Activated CD4-positive, alpha-beta T cell treated with anti-CD3 and anti-CD28 coated beads, Interleukin-2, amount 50 U/mL, for 48 hours (primary cell): ENCODE data around the gene HK2.
"Not testable (repeated sequence)": the region's sequence is repeated elsewhere in the genome, so short reads cannot be mapped to it uniquely, and the experiment has no call there.

Experiments used
- DNase-seq, 2 experiments: peaks; one replicate each; pipeline ENCODE4 v3.0.0-alpha.2; 2020

The HK2 gene

GRCh38 chr2:74880054-74880728 lies 46.3 kb downstream of the HK2 start:
- DNase-seq, result no peak

- no peak for DNase-seq
Observed at GRCh38 chr2:74881176-74881575, 47.2 kb downstream of the HK2 start.

DNA sequence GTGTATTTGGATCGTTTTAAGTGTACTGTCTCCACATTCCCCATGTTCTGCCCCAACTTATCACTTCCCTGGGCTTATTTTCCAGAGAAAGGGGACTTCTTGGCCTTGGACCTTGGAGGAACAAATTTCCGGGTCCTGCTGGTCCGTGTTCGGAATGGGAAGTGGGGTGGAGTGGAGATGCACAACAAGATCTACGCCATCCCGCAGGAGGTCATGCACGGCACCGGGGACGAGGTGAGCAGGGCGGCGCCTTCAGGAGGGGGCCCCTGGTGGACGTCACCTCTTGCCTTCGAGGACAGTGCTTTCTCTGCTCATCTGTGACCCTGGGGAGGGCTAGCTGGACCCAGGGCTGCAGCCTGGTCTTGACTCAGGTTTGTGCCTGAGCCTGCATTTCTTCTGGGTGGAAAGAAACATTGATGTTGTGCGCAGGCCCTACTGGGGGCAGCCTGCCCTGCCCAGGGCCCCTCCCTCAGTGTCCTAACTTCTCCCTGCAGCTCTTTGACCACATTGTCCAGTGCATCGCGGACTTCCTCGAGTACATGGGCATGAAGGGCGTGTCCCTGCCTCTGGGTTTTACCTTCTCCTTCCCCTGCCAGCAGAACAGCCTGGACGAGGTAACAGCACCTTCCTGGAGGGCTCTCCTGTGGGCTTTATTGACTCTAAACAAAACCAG lies 47.8 kb downstream of the HK2 start:
- no peak for DNase-seq

GRCh38 chr2:74882299-74882687 lies 48.4 kb downstream of the HK2 start:
- no peak for DNase-seq

GRCh38 chr2:74883011-74883410 lies 49.1 kb downstream of the HK2 start:
- no peak for DNase-seq

DNA sequence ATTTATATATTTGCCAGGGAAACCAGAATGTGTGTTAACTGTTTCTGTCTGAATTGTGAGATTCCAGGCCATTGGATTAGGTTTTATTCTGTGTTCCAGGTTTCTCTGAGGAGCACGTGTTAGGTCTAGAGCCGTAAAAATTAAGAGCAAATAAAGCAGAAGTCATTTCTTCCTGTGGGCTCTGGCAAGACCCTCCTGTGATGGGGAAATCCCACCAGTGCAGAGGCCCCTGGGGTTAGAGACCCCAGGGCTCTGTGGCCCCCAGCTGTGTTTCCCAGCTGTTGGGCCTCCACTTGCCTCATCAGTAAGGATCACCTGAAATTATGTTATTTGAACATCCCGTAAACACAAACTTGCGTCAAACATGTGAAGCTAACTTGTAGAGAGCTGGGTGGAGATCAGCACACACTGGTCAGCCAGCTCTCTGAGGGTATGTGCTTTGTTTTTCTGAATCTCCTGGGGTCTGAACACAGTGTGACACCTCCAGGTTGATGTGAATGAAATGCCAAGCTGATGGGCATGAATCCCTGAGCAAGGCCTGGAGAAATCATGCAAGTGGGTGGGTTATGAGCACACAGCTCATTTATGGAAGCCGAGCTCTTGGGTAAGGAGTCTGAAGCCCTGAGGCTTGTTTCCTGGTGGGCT lies 50.3 kb downstream of the HK2 start:
- DNase-seq, result no peak

DNA sequence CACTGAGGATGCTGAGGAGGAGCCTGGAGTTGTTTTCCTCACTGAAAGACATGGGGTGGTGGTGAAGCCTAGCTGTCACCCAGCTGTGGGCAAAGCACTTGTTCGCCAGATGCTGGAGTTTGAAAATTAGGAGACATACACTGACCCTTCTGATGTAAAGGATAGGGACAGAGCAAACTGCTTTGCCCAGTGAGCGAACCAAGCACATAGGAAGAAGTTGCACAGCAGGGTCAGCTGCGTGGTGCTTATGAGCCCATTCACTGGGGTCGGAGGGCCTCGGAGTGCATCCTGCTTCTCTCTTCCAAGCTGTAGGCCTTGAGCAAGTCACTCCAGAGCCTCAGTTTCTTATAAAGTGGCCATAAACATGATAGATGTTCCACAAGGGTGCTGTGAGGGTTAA lies 50.9 kb downstream of the HK2 start:
- no peak for DNase-seq

GRCh38 chr2:74886251-74886650 lies 52.3 kb downstream of the HK2 start:
- DNase-seq, result no peak

GRCh38 chr2:74886811-74887210 lies 52.9 kb downstream of the HK2 start:
- no peak for DNase-seq

- DNase-seq, result no peak
Observed at GRCh38 chr2:74887445-74887951, 53.6 kb downstream of the HK2 start.

DNA sequence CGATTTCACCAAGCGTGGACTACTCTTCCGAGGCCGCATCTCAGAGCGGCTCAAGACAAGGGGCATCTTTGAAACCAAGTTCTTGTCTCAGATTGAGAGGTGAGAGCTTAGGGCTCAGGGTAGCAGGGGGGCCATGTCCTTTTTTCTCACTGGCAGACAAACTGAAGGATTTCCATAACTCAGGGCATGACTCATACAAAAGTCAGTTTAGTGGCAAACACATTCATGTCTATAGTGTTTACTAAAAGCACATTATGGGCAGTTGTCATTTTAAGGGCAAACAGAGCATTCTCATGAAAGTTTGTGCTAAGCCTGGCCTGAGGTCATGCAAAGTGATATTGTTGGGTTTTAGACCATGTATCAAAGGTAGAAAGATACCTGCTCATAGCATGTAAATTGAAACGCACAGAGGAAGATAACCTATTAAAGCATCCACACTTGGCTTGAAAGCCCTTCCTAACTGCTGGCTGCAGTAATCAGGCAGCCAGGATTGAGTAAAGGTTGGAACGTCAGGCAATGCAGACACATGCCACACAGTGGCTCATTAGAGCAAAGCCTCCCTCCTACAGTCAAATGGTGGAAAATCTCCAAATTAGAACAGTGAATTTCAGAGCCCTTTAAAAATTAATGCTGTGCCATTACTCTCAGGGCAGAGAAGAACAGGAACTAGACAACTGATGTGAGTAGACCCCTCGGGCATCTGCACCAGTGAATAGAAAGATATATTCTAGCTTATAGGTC lies 54.2 kb downstream of the HK2 start:
- DNase-seq, result no peak

- DNase-seq, result no peak
Observed at GRCh38 chr2:74889159-74889558, 55.2 kb downstream of the HK2 start.

DNA sequence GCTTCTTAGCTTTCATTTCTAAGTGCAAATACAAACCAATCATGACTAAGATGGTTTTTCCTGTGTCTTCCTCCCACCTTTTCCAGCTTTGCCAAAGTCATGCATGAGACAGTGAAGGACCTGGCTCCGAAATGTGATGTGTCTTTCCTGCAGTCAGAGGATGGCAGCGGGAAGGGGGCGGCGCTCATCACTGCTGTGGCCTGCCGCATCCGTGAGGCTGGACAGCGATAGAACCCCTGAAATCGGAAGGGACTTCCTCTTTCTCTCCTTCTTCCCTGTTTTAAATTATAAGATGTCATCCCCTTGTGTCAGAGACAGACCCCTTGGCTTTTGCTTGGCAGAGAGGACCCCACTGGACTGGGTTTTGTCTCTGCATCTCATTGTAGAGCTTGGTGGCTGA lies 56.8 kb downstream of the HK2 start:
- DNase-seq, result no peak

DNA sequence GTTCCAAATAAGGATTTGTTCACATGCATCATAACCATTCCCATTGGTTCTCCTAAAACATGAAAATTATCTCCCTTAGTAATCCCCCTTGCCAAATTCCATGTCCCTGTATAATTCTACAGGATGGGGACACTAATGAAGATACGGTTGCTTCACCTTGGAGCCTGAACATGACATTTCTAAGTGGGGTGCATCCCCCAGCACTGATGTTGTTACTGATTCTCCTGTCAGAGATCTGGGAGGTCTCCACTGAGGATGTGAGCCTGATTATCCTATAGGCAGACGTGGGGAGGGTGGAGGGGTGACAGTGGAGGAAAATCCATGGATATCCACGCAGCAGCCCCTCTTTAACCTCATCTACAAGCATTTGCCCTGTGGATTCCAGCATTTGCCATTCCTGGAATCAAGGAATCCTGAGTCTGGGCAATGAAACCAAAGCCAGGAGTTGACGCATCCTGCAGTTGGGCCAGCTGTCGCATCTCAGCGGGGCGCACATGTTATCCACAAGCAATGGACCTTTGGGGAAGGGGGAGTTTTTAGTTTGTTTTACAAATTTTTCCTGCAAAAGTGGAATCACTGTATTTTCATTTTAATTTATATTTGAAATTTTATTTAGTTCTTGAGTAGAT lies 57.3 kb downstream of the HK2 start:
- DNase-seq, result no peak

GRCh38 chr2:74891816-74892215 lies 57.9 kb downstream of the HK2 start:
- not testable (repeated sequence) for DNase-seq

GRCh38 chr2:74892609-74893008 lies 58.7 kb downstream of the HK2 start:
- no peak for DNase-seq

GRCh38 chr2:74893332-74893731 lies 59.4 kb downstream of the HK2 start:
- no peak for DNase-seq

DNA sequence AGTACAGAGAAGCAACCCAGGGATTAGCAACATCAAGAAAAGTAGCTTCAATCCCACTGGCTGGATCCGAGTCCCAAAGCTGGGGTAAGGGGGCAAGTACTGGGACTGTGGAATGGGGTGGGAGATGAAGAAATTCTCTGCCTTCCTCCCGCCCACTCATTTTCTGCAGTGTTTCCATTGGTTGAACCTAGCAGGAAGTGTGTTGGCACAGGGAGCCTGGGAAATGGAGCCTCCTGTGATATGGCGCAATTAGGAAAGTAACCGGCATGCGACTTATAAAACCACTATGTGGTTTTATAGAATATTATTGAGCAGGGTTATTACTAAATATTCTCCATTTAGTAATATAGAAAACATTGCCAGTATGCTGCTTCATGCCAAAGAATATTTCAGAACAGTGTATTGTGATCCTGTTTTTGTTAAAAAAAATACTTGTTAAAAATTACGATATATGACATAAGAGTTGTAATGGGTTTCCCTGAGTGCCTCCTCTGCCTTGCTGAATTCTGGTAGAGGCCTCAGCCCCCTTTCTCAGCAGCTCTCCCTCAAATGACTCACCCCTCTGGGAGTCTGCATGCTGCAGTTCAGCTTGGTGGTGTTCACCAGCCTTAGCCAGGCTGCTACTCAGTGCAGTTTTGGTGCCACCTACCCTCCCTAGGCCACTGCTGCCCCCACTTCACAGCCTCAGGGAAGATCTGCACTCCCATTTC lies 60.5 kb downstream of the HK2 start:
- no peak for DNase-seq

DNA sequence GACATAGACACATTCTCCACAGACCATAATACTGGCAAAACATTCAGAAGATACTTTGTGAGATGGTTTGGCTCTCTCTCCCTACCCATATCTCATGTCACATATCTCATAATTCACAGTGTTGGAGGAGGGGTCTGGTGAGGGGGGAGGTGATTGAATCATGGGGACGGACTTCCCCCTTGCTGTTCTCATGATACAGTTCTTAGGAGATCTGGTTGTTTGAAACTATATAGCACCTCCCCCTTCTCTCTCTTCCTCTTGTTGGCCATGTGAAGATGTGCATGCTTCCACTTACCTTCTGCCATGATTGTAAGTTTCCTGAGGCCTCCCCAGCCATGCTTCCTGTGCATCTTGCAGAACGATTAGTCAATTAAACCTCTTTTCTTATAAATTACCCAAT lies 61.1 kb downstream of the HK2 start:
- DNase-seq, result no peak

- no peak for DNase-seq
Observed at GRCh38 chr2:74896232-74896631, 62.3 kb downstream of the HK2 start.

GRCh38 chr2:74900225-74900624 lies 66.3 kb downstream of the HK2 start:
- not testable (repeated sequence) for DNase-seq

DNA sequence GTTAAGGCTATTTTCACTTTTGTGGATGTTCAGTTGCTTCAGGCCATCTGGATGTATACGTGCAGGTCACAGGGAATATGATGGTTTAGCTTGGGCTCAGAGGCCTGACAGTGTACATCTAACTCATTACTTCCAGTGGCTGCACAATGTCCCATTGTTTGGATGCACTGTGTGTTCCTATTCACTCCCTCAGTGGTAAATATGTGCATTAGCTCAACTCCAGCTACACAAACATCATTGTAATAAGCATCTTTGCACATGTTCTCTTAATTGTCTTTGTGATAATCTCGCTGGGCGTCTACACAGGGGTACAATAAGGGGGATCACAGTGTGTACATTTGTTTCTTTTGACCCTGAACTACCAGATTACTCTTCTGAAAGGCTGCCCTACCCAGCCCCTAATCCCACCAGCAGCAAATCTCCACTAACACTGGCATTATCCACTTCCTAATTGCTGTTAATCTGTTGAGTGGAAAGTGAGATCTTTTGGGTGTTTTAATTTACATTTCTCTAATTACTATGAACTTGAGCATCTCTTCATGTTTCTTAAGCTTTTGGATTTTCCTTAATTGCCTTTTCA lies 68.4 kb downstream of the HK2 start:
- DNase-seq, result no peak
